IPS-20b (cell line): ENCODE data around the gene ZNF500.

Experiments used
- H3K27ac ChIP-seq: one replicate; pipeline ENCODE4 v1.5.1; 2013; ENCODE audit warnings: low read length
- H3K27me3 ChIP-seq: 2 replicates; pipeline ENCODE4 v1.6.1; 2013; ENCODE audit warnings: mild to moderate bottlenecking, low read length, inconsistent platforms; ENCODE audit not compliant: insufficient read depth
- H3K36me3 ChIP-seq: 2 replicates; pipeline ENCODE4 v1.6.1; 2013; ENCODE audit warnings: low read depth, mild to moderate bottlenecking, inconsistent platforms, low read length, moderate library complexity; ENCODE audit not compliant: insufficient read depth
- H3K4me1 ChIP-seq: 2 replicates; pipeline ENCODE4 v1.6.1; 2013; ENCODE audit warnings: mild to moderate bottlenecking, control low read depth, inconsistent platforms, low read length, moderate library complexity; ENCODE audit not compliant: insufficient read depth
- H3K4me3 ChIP-seq: 2 replicates; pipeline ENCODE4 v1.5.1; 2013; ENCODE audit warnings: mild to moderate bottlenecking, low read length, inconsistent platforms
- H3K9ac ChIP-seq: 2 replicates; pipeline ENCODE4 v1.6.1; 2013; ENCODE audit warnings: low read depth, mild to moderate bottlenecking, inconsistent platforms, low read length, moderate library complexity
- H3K9me3 ChIP-seq: 2 replicates; pipeline ENCODE4 v1.6.1; 2013; ENCODE audit warnings: mild to moderate bottlenecking, low read depth, low read length, inconsistent platforms; ENCODE audit not compliant: insufficient read depth

Gene ZNF500

GRCh38 chr16:4783251-4783950 is 16.4 kb upstream of the ZNF500 start:
- Histone ChIP-seq H3K27me3 (no peaks in the 10 kb centered on the region), H3K4me3 (no peak overlapping the region), H3K27ac (no peak overlapping the region), H3K36me3 (no peaks in the 10 kb centered on the region), H3K9ac (no peak overlapping the region), H3K4me1 (peaks cover 6% of the 10 kb centered on the region; the same call in 1 of the 2 replicates), H3K9me3 (no peaks in the 10 kb centered on the region)

DNA sequence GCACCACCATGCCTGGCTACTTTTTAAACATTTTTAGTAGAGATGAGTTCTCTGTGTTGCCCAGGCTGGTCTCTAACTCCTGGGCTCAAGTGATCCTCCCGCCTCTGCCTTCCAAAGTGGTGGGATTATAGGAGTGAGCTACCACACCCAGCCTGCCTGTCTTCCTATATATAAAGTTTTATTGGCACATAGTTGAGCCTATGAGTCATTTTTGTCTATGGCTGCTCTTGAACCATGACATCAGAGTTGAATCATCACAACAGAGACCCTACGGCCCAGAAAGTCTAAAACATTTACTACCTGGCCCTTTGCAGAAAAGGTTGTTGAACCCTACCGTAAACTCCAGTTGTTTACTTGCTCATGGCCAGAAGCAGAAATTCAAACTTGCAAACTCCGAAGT is 13.3 kb upstream of the ZNF500 start:
- no peak overlapping the region for H3K27ac ChIP-seq
- H3K9me3 ChIP-seq: no peaks in the 10 kb centered on the region
- no peak overlapping the region for H3K4me3 ChIP-seq
- no peaks in the 10 kb centered on the region for H3K36me3 ChIP-seq
- no peaks in the 10 kb centered on the region for H3K4me1 ChIP-seq
- H3K27me3 ChIP-seq: no peaks in the 10 kb centered on the region
- no peak overlapping the region for H3K9ac ChIP-seq

GRCh38 chr16:4778050-4778392 is 11.1 kb upstream of the ZNF500 start:
- Histone ChIP-seq H3K27me3 (no peaks in the 10 kb centered on the region), H3K27ac (no peak overlapping the region), H3K36me3 (no peaks in the 10 kb centered on the region), H3K9ac (no peak overlapping the region), H3K4me1 (no peaks in the 10 kb centered on the region), H3K9me3 (no peaks in the 10 kb centered on the region), H3K4me3 (no peak overlapping the region)

DNA sequence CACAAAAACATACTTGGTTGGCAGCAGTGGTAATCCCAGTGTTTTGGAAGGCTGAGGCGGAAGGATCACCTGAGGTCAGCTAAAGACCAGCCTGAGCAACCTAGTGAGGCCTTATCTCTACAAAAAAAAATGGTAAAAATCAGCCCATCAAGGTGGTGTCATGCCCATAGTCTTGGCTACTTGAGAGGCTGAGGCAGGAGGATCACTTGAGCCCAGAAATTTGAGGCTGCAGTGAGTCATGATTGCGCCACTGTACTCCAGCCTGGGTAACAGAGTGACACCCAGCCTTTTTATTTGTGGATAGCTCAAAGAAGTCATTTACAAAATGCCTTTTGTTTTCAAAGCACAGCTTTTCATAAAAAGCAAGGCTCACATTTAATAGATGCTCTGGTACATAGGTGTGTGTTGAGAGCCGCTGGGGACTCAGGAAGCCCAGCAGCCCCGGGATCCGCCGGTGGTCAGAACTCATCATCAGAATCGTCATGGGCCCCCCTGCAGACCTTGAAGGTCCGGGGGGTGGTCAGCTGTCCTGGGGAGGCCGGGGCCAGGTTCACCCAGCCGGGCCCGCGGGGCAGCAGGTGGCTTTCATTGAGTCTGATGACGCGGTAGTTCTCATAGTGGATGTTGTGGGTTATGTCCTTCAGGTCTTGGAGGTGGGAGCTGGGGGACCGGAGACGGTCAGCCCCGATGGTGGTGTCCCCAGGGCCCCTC is 10.5 kb upstream of the ZNF500 start:
- H3K27me3 ChIP-seq: no peaks in the 10 kb centered on the region
- H3K9ac ChIP-seq: no peak overlapping the region
- H3K9me3 ChIP-seq: no peaks in the 10 kb centered on the region
- no peak overlapping the region for H3K27ac ChIP-seq
- H3K36me3 ChIP-seq: no peaks in the 10 kb centered on the region
- H3K4me3 ChIP-seq: no peak overlapping the region
- H3K4me1 ChIP-seq: no peaks in the 10 kb centered on the region

GRCh38 chr16:4776141-4776705 is 9.3 kb upstream of the ZNF500 start:
- Histone ChIP-seq H3K36me3 (no peaks in the 10 kb centered on the region), H3K4me1 (no peaks in the 10 kb centered on the region), H3K9ac (no peak overlapping the region), H3K9me3 (no peaks in the 10 kb centered on the region), H3K4me3 (no peak overlapping the region), H3K27me3 (no peaks in the 10 kb centered on the region), H3K27ac (no peak overlapping the region)

- no peaks in the 10 kb centered on the region for H3K36me3 ChIP-seq
- H3K4me3 ChIP-seq: no peak overlapping the region
- H3K9me3 ChIP-seq: no peaks in the 10 kb centered on the region
- no peak overlapping the region for H3K9ac ChIP-seq
- no peaks in the 10 kb centered on the region for H3K4me1 ChIP-seq
- no peak overlapping the region for H3K27ac ChIP-seq
- H3K27me3 ChIP-seq: no peaks in the 10 kb centered on the region
Measured at GRCh38 chr16:4775005-4775404, 8.0 kb upstream of the ZNF500 start.

GRCh38 chr16:4772351-4772750 is 5.4 kb upstream of the ZNF500 start:
- no peaks in the 10 kb centered on the region for H3K27me3 ChIP-seq
- H3K9ac ChIP-seq: no peak overlapping the region
- no peaks in the 10 kb centered on the region for H3K9me3 ChIP-seq
- H3K4me1 ChIP-seq: peaks cover 3% of the 10 kb centered on the region; the same call in 1 of the 2 replicates
- H3K36me3 ChIP-seq: no peaks in the 10 kb centered on the region
- H3K4me3 ChIP-seq: no peak overlapping the region
- H3K27ac ChIP-seq: no peak overlapping the region

DNA sequence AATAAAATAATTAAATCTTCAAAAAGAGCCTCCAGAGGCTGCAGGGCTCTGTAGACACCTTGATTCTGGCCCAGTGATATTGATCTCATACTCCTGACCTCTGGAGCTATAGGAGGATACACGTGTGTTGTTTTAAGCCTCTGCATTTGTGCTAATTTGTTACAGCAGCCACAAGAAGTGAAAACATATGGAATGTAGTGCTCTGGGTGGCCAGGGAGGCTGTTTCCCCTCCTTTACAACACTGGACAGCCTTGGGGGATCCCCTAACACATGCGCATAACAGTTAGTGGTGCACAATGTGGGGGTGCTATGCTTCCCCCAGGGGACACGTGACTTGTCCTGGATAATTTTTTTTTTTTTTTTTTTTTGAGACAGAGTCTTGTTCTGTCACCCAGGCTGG is 4.7 kb upstream of the ZNF500 start:
- H3K9me3 ChIP-seq: no peaks in the 10 kb centered on the region
- no peak overlapping the region for H3K9ac ChIP-seq
- H3K27ac ChIP-seq: no peak overlapping the region
- no peak overlapping the region for H3K4me3 ChIP-seq
- no peaks in the 10 kb centered on the region for H3K36me3 ChIP-seq
- H3K4me1 ChIP-seq: peaks cover 3% of the 10 kb centered on the region; the same call in 1 of the 2 replicates
- no peaks in the 10 kb centered on the region for H3K27me3 ChIP-seq

DNA sequence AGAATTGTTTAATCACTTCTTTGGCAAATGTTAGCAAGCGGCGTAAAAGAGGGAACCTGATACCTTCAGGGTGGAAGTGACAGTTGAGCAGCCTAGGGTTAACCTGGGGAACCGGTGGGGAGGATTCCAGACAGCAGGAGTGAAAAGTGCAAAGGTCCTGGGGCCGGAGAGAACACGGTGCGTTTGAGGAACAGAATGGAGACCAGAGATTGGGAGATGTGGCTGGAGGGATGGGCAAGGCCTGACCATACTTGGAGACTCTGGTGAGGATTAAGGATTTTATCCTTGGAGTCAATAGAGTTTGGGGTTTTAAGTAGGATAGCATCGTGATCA is 2.3 kb upstream of the ZNF500 start:
- peak overlapping the region; percentile 74; the same call in 1 of the 2 replicates for H3K9ac ChIP-seq
- H3K36me3 ChIP-seq: peaks cover 10% of the 10 kb centered on the region
- no peak overlapping the region for H3K27ac ChIP-seq
- H3K4me1 ChIP-seq: peaks cover 3% of the 10 kb centered on the region; the same call in 1 of the 2 replicates
- H3K9me3 ChIP-seq: no peaks in the 10 kb centered on the region
- no peaks in the 10 kb centered on the region for H3K27me3 ChIP-seq
- peak overlapping the region; percentile 64; the same call in 1 of the 2 replicates for H3K4me3 ChIP-seq

- Histone ChIP-seq H3K4me3 (peak overlapping the region; percentile 64), H3K9ac (peak overlapping the region; percentile 74; the same call in 1 of the 2 replicates), H3K9me3 (no peaks in the 10 kb centered on the region), H3K27ac (no peak overlapping the region), H3K36me3 (peaks cover 15% of the 10 kb centered on the region), H3K27me3 (no peaks in the 10 kb centered on the region), H3K4me1 (peaks cover 3% of the 10 kb centered on the region; the same call in 1 of the 2 replicates)
Measured at GRCh38 chr16:4768549-4769305, 1.8 kb upstream of the ZNF500 start.

GRCh38 chr16:4767872-4768548 is 1.0 kb upstream of the ZNF500 start:
- Histone ChIP-seq H3K27me3 (no peaks in the 10 kb centered on the region), H3K36me3 (peaks cover 22% of the 10 kb centered on the region), H3K9me3 (no peaks in the 10 kb centered on the region), H3K4me3 (peak overlapping the region; percentile 64), H3K27ac (no peak overlapping the region), H3K9ac (peak overlapping the region; percentile 63; the same call in 1 of the 2 replicates), H3K4me1 (peaks cover 3% of the 10 kb centered on the region; the same call in 1 of the 2 replicates)
